Stomach smooth muscle (tissue), 2 donors: ENCODE measurements around the gene IFTAP.
"Not testable (repeated sequence)": the region's sequence is repeated elsewhere in the genome, so short reads cannot be mapped to it uniquely, and the experiment has no call there.

Source experiments
- H3K27ac ChIP-seq: one replicate; pipeline ENCODE4 v1.7.0; 2013; ENCODE audit warnings: mild to moderate bottlenecking, low read length, inconsistent platforms
- H3K27me3 ChIP-seq, 2 donors: one replicate each; pipeline ENCODE4 v1.7.0; 2013; ENCODE audit warnings: low read length in 2 of 2; ENCODE audit not compliant: insufficient read depth in 2 of 2, control insufficient read depth in 1 of 2
- H3K36me3 ChIP-seq, 2 donors: one replicate each; pipeline ENCODE4 v1.7.0; 2013; ENCODE audit warnings: low read length in 2 of 2; ENCODE audit not compliant: control insufficient read depth in 2 of 2, insufficient read depth in 2 of 2
- H3K4me1 ChIP-seq: one replicate; pipeline ENCODE4 v1.7.0; 2013; ENCODE audit warnings: low read length; ENCODE audit not compliant: control insufficient read depth, insufficient read depth
- H3K4me3 ChIP-seq, 2 donors: one replicate each; pipeline ENCODE4 v1.7.0; 2013; ENCODE audit warnings: low read length in 2 of 2
- H3K9ac ChIP-seq, 2 donors: one replicate each; pipeline ENCODE4 v1.7.0; 2013; ENCODE audit warnings: low read length in 2 of 2, mild to moderate bottlenecking in 1 of 2
- H3K9me3 ChIP-seq, 2 donors: one replicate each; pipeline ENCODE4 v1.7.0; 2013; ENCODE audit warnings: low read length in 2 of 2; ENCODE audit not compliant: control insufficient read depth in 2 of 2
- donor health status: healthy.
- donor health status: Pancreatic carcinoma.

IFTAP gene

DNA sequence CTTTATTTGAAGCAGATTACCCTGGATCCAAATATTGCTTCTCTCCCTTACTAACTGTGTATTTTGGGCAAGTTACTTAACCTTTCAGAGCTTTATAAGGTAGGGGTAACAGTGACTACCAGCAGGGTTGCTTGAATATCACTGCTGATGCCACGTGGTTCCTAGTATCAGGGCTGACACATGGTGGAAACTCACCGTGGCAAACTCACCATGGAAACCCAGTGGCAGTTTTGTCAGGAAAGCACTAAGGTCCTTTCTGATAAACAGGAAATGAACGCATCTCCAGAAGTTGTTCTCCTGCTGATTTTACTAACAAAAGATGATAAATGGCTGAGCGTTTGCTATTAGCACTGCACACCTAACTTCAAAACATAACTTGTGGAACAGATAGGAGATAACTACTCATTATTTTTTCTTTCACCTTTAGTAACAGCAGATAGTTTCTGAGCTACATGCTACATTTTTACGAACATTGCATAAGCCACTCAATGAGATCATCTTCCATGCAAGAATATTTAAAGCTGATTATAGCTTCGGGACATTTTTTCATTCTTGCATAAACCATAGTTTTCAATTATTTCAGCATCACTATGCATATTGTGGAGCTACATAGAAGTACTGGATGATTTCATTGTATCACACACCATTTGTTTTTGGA, 63.4 kb downstream of the IFTAP start:
- Histone ChIP-seq H3K27me3 (no peaks in the 10 kb centered on the region), H3K4me3 (no peak overlapping the region), H3K36me3 (peaks cover 6 to 8% of the 10 kb centered on the region in 2 donors), H3K4me1 (no peaks in the 10 kb centered on the region), H3K9me3 (peaks cover 0 to 4% of the 10 kb centered on the region in 2 donors), H3K9ac (no peak overlapping the region), H3K27ac (no peak overlapping the region)

DNA sequence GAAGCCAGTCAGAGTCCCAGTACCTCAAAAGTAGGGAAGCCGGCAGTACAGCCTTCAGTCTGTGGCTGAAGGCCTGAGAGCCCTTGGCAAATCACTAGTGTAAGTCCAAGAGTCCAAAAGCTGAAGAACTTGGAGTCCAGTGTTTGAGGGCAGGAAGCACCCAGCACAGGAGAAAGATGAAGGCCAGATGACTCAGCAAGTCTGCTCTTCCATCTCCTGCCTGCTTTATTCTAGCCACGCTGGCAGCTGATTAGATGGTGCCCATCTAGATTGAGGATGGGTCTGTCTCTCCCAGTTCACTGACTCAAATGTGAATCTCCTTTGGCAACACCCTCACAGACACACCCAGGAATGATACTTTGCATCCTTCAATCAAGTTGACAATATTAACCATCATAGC, 67.1 kb downstream of the IFTAP start:
- H3K27ac ChIP-seq, H3K36me3 ChIP-seq, H3K4me3 ChIP-seq, H3K9me3 ChIP-seq, H3K27me3 ChIP-seq, H3K9ac ChIP-seq, H3K4me1 ChIP-seq: not testable (repeated sequence)

DNA sequence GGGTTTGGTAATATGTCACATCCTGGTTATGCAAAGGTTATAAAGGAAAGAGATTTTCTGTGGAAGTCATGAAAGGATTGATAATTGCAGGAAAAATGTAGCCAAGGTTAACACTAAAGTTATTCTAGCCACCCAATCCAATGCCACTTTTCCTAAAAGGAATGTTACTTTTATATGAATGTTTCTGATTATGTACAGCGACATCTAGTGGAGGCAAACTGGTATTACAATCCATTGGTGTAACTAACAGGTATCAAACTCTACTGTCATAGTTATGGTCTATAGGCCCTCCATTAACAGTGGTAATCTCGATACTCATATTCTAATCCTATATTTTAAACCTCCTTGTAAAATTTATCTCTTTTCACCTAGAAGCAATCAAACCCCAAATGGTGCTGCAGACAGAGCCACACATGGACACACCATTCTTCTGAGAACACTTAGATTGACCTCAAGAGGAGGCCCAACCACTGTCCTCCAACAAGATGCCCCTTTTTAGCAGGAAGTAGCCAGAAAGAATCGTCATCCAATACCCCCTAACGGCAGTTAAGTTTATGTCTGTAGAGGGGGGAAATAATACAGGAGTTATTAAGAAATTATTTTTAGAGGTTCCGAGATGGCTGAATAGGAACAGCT, 78.6 kb downstream of the IFTAP start:
- Histone ChIP-seq H3K9me3 (no peaks in the 10 kb centered on the region), H3K4me3 (no peak overlapping the region), H3K4me1 (no peaks in the 10 kb centered on the region), H3K36me3 (no peaks in the 10 kb centered on the region), H3K27ac (no peak overlapping the region), H3K9ac (no peak overlapping the region), H3K27me3 (no peaks in the 10 kb centered on the region)

DNA sequence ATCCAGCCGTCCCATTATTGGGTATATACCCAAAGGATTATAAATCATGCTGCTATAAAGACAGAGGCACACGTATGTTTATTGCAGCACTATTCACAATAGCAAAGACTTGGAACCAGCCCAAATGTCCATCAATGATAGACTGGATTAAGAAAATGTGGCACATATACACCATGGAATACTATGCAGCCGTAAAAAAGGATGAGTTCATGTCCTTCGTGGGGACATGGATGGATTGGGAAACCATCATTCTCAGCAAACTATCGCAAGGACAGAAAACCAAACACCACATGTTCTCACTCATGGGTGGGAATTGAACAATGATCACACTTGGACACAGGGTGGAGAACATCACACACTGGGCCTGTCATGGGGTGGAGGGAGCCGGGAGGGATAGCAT, 85.2 kb downstream of the IFTAP start:
- H3K4me3 ChIP-seq = not testable (repeated sequence)

DNA sequence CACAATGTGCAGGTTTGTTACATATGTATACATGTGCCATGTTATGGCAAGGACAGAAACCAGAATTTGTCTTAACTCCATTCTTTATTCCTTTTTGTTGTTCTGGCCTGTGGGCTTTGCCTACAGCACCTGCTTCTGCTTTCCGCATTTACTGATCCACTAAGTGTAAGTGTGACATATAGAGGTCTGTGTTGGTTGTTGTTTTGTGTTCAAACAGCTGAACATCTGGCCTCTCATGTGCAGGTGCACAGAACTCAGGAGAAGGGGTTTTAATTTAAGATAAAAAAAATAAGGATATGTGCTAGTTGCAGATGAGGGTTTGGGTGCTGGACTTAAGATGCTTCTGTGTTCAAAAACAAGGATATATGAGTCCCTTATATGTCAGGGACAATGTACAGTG, 89.5 kb downstream of the IFTAP start:
- Histone ChIP-seq H3K27me3 (peaks cover 3 to 6% of the 10 kb centered on the region in 2 donors), H3K4me3 (no peak overlapping the region), H3K36me3 (no peaks in the 10 kb centered on the region), H3K9ac (no peak overlapping the region), H3K4me1 (no peaks in the 10 kb centered on the region), H3K27ac (no peak overlapping the region), H3K9me3 (no peaks in the 10 kb centered on the region)

More for the DNA sequence above, 85.2 kb downstream of the IFTAP start:
- H3K27me3 ChIP-seq, H3K9me3 ChIP-seq, H3K4me1 ChIP-seq, H3K27ac ChIP-seq, H3K9ac ChIP-seq, H3K36me3 ChIP-seq: not testable (repeated sequence)

DNA sequence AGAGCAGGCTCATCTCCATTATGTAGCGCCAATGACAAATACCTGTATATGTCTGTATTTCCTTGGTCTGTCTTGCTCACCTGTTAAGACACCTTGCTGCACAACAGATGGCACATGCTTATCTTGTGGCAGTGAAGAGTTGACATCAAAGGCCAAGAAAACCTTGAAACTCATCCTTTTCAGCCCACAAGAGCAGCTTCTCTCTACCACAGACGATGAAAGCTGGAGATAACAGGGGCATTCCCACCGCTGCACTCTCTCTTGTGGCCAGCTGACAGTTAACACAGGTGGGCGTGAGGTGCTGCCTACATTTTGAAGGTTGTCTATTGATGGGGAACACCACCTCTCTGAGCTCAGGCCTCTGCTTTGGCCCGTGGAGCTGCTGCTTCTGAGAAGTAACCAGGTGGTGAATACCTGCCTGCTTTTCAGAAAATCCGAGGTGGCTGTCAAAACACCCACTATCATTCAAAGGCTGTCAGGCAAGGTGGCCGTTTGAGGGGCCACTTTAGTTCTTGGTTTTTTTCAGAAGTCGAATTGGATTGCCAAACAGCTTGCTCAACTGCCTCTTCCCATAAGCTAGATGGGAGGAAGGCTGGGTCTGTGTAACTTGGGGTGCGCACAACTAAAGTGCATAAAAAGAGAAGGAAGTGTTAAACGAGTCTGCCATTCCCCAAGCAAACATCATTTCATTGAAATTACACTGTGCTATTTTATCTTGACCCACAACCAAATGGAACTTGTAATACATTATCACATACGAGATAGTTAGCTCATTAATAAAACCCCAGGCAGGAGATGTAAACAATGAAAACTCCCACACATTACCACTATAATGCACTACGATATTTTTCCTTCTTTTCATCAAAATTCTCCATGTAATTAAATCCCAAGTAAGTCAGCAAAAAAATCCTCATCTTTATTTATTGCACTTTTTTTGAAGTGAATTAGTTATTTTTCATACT, 90.8 kb downstream of the IFTAP start:
- Histone ChIP-seq H3K9me3 (no peaks in the 10 kb centered on the region), H3K27me3 (peaks cover 3 to 6% of the 10 kb centered on the region in 2 donors), H3K27ac (no peak overlapping the region), H3K36me3 (no peaks in the 10 kb centered on the region), H3K4me1 (no peaks in the 10 kb centered on the region), H3K4me3 (no peak overlapping the region), H3K9ac (no peak overlapping the region)

DNA sequence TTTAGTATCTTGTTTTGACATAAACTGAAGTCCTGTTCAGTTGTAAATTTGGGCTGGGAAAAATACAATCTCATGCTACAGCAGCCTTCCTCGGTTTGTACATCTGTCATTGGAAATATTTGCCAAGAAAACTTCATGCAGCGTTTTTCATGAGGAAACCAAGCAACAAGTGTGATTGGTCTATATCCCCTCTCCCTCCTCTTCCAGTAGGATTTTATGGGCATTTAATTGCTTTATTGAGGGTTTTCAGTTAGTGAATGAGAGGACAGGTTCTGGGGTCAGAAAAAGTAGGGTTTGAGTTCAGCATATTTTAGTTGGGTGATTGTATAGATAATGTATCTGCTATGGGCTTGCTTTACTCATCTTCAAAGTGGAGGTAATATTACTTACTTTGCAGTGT, 93.8 kb downstream of the IFTAP start:
- Histone ChIP-seq H3K9ac (no peak overlapping the region), H3K4me3 (no peak overlapping the region), H3K36me3 (no peaks in the 10 kb centered on the region), H3K27ac (no peak overlapping the region), H3K9me3 (no peaks in the 10 kb centered on the region), H3K27me3 (peaks cover 3 to 6% of the 10 kb centered on the region in 2 donors), H3K4me1 (no peaks in the 10 kb centered on the region)

DNA sequence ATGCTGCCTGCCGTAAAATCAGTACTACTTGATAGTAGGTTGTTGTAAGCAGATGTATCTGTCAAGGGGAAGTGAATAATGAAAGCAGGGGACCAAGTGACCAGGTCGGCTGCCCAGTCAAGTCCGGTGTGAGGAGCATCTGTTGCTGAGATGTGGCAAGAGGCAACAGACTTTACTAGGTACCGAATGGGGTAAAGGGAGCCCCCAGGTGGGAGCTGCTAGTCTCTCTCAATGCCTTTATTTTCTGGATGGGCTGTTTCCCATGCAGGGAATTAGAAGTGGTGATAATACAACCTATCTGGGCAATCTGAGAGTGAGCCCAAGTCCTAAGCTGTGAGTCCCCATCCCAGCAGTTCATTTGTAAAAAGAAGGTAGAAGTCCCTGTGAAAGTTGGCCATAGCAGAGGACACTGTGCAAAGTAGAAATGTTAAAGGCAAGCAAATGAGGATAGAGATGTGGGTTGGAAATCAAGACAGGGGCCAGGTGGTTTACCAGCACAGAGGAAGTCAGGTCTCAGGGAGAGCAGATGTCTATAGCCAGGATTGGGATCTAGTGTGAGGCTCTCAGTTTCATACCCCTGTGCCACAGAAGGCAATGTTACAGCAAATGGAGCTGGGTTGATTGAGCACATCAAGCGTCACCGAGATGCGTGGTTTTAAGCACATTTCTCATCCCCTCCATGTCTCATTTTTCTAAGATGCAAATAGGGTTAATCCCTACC, 94.4 kb downstream of the IFTAP start:
- H3K9me3 ChIP-seq = no peaks in the 10 kb centered on the region
- H3K27ac ChIP-seq = no peak overlapping the region
- no peak overlapping the region for H3K9ac ChIP-seq
- no peaks in the 10 kb centered on the region for H3K36me3 ChIP-seq
- no peaks in the 10 kb centered on the region for H3K4me1 ChIP-seq
- H3K27me3 ChIP-seq = peaks cover 3 to 6% of the 10 kb centered on the region in 2 donors
- no peak overlapping the region for H3K4me3 ChIP-seq

DNA sequence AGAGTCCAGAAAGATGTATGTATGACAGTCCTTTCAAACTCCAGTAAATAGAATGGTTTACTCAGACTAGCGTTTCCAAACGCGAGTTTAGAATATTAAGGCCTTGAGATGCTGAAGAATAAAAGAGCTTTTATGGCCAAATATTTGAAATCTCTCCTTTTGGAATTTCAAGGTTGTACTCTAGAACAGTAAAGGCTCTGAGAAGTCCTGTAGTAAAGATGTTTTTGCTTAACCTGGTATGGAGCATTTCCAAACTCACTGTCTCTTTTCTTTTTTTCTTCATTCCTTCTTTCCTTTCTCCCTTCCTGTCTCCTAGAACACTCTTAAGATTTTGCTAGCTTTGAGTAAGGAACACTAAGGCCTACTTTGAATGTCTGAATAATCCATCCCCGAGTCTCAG, 95.1 kb downstream of the IFTAP start:
- peaks cover 3 to 6% of the 10 kb centered on the region in 2 donors for H3K27me3 ChIP-seq
- H3K36me3 ChIP-seq = no peaks in the 10 kb centered on the region
- H3K9ac ChIP-seq = no peak overlapping the region
- no peak overlapping the region for H3K27ac ChIP-seq
- no peaks in the 10 kb centered on the region for H3K9me3 ChIP-seq
- no peaks in the 10 kb centered on the region for H3K4me1 ChIP-seq
- no peak overlapping the region for H3K4me3 ChIP-seq

DNA sequence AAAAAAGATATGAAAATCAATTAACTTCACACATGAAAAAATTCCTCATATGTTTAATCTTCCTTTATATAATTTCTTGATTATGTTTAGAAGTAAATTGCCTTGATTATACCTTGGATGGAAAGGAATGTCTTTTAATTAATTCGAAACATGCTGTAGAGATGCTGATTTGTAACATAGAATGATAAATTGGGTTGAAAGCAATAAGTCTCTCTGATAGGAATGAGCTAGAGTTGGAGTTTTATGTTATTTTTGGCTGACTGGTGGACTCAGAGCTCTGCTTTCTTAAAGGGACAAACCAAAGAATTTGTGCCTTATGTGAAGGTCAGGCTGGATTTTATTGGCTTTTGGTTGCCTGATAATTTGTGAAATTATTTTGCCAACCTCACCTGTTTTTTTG, 98.4 kb downstream of the IFTAP start:
- Histone ChIP-seq H3K36me3 (no peaks in the 10 kb centered on the region), H3K9me3 (no peaks in the 10 kb centered on the region), H3K27me3 (peaks cover 4 to 7% of the 10 kb centered on the region in 2 donors), H3K9ac (no peak overlapping the region), H3K4me1 (no peaks in the 10 kb centered on the region), H3K4me3 (no peak overlapping the region), H3K27ac (no peak overlapping the region)
